Ascending aorta (tissue), 2 donors: ENCODE results near the gene SIN3A. TPM values are rescaled to one million over a fixed set of nuclear protein-coding genes. Genes with fewer than 3 reads are reported as not detected.
"Not testable (repeated sequence)": the region's sequence is repeated elsewhere in the genome, so short reads cannot be mapped to it uniquely, and the experiment has no call there.

Source experiments
- DNase-seq, 2 donors: peaks; one replicate each; pipeline ENCODE4 v3.0.0-alpha.2; 2019; ENCODE audit warnings: low spot score in 2 of 2
- H3K27ac ChIP-seq, 2 donors: fragments of 200-600 bp; sonication (generic); one replicate each; pipeline ENCODE4 v1.5.1; 2016 to 2017; ENCODE audit warnings: mild to moderate bottlenecking in 1 of 2
- H3K27me3 ChIP-seq: fragments of 200-600 bp; sonication (generic); one replicate; pipeline ENCODE4 v1.5.1; 2017
- H3K36me3 ChIP-seq, 2 donors: fragments of 200-600 bp; sonication (generic); one replicate each; pipeline ENCODE4 v1.5.1; 2016
- H3K4me1 ChIP-seq, 2 donors: fragments of 200-600 bp; sonication (generic); one replicate each; pipeline ENCODE4 v1.5.1; 2016 to 2017; ENCODE audit warnings: mild to moderate bottlenecking in 1 of 2
- H3K4me3 ChIP-seq, 2 donors: fragments of 200-600 bp; sonication (generic); one replicate each; pipeline ENCODE4 v1.5.1; 2016 to 2017; ENCODE audit warnings: mild to moderate bottlenecking in 1 of 2
- H3K9me3 ChIP-seq, 2 donors: fragments of 200-600 bp; sonication (generic); one replicate each; pipeline ENCODE4 v1.5.1; 2016
- CTCF ChIP-seq, 3 experiments: fragments of 200-600 bp in 2 of 3; fragments of 450-650 bp in 1 of 3; sonication (generic) in 2 of 3; IDR thresholded peaks; one replicate each; pipeline ENCODE4 v1.5.1; 2016 to 2019; ENCODE audit warnings: antibody characterized with exemption in 3 of 3, mild to moderate bottlenecking in 1 of 3, moderate library complexity in 1 of 3
- intact Hi-C: fragments of 100-400 bp; cut with DNase I; formaldehyde crosslinking; loops from one replicate; pipeline ENCODE4 v1.15.1; 2023
- total RNA-seq: library from RNA; depleted of rRNA; stranded (reverse); fragments of >200 nt; gene quantifications from one replicate; pipeline ENCODE4 v1.1.0, GENCODE V29; 2016

Gene SIN3A
- total RNA-seq, 1 donor from 2014 or later = 41.0 TPM

- H3K27ac ChIP-seq = no peak overlapping the region
- H3K4me1 ChIP-seq = no peaks in the 10 kb centered on the region
- TF ChIP-seq CTCF (IDR thresholded peaks at IDR 0.05) = no peak
- H3K9me3 ChIP-seq = no peaks in the 10 kb centered on the region
- no peaks in the 10 kb centered on the region for H3K27me3 ChIP-seq
- H3K36me3 ChIP-seq = peaks cover 66 to 95% of the 10 kb centered on the region in 2 donors
- no peak overlapping the region for H3K4me3 ChIP-seq
- intact Hi-C loops = no loop called here
- no peak for DNase-seq
Measured at GRCh38 chr15:75389791-75390382, 61.6 kb downstream of the SIN3A start.

GRCh38 chr15:75383986-75384385, 67.5 kb downstream of the SIN3A start:
- intact Hi-C loops, H3K4me3 ChIP-seq, H3K9me3 ChIP-seq, H3K4me1 ChIP-seq, H3K27ac ChIP-seq, H3K27me3 ChIP-seq, DNase-seq: not testable (repeated sequence)
- peaks cover 75 to 91% of the 10 kb centered on the region in 2 donors for H3K36me3 ChIP-seq

GRCh38 chr15:75380773-75381172, 70.7 kb downstream of the SIN3A start:
- no peak overlapping the region for H3K4me3 ChIP-seq
- no peak overlapping the region for H3K27ac ChIP-seq
- intact Hi-C loops = no loop called here
- DNase-seq = no peak
- peaks cover 61 to 81% of the 10 kb centered on the region in 2 donors for H3K36me3 ChIP-seq
- no peaks in the 10 kb centered on the region for H3K4me1 ChIP-seq
- no peaks in the 10 kb centered on the region for H3K9me3 ChIP-seq
- TF ChIP-seq CTCF (IDR thresholded peaks at IDR 0.05) = no peak
- H3K27me3 ChIP-seq = no peaks in the 10 kb centered on the region

- intact Hi-C loops = no loop called here
- Histone ChIP-seq H3K4me3 (no peak overlapping the region), H3K4me1 (peaks cover 5 to 8% of the 10 kb centered on the region in 2 donors), H3K27ac (no peak overlapping the region), H3K36me3 (peaks cover 40 to 62% of the 10 kb centered on the region in 2 donors), H3K27me3 (no peaks in the 10 kb centered on the region), H3K9me3 (no peaks in the 10 kb centered on the region)
- no peak for DNase-seq
- TF ChIP-seq CTCF (IDR thresholded peaks at IDR 0.05) = no peak
Measured at GRCh38 chr15:75371901-75372688, 79.4 kb downstream of the SIN3A start.

GRCh38 chr15:75371486-75371885, 80.0 kb downstream of the SIN3A start:
- TF ChIP-seq CTCF (IDR thresholded peaks at IDR 0.05) = no peak
- Histone ChIP-seq H3K27ac (no peak overlapping the region), H3K36me3 (peaks cover 39 to 63% of the 10 kb centered on the region in 2 donors), H3K9me3 (no peaks in the 10 kb centered on the region), H3K4me1 (peaks cover 5 to 8% of the 10 kb centered on the region in 2 donors), H3K27me3 (no peaks in the 10 kb centered on the region), H3K4me3 (no peak overlapping the region)
- no peak for DNase-seq
- intact Hi-C loops = no loop called here

GRCh38 chr15:75369897-75370581, 81.5 kb downstream of the SIN3A start:
- no peak for TF ChIP-seq CTCF (IDR thresholded peaks at IDR 0.05)
- Histone ChIP-seq H3K36me3 (peaks cover 40 to 66% of the 10 kb centered on the region in 2 donors), H3K4me3 (no peak overlapping the region), H3K9me3 (no peaks in the 10 kb centered on the region), H3K27ac (no peak overlapping the region), H3K27me3 (no peaks in the 10 kb centered on the region), H3K4me1 (peaks cover 5 to 8% of the 10 kb centered on the region in 2 donors)
- intact Hi-C loops = loop anchor here (5.0 to 10.0 kb wide), 3 partner anchors 257 to 432 kb away; partner anchors contain the start of genes PPCDC and SNUPN
- DNase-seq = no peak
